Inferior parietal cortex (tissue), 1 donor: Measurements from ENCODE around the gene CDAN1.
A peak's percentile ranks its signal among the peaks of the same experiment; 100 is the strongest.
"Not testable (repeated sequence)": the region's sequence is repeated elsewhere in the genome, so short reads cannot be mapped to it uniquely, and the experiment has no call there.

ENCODE experiments used
- DNase-seq: peaks from one replicate; pipeline ENCODE4 v3.0.0-alpha.2; 2016; ENCODE audit errors: extremely low spot score

The CDAN1 gene, protein sequence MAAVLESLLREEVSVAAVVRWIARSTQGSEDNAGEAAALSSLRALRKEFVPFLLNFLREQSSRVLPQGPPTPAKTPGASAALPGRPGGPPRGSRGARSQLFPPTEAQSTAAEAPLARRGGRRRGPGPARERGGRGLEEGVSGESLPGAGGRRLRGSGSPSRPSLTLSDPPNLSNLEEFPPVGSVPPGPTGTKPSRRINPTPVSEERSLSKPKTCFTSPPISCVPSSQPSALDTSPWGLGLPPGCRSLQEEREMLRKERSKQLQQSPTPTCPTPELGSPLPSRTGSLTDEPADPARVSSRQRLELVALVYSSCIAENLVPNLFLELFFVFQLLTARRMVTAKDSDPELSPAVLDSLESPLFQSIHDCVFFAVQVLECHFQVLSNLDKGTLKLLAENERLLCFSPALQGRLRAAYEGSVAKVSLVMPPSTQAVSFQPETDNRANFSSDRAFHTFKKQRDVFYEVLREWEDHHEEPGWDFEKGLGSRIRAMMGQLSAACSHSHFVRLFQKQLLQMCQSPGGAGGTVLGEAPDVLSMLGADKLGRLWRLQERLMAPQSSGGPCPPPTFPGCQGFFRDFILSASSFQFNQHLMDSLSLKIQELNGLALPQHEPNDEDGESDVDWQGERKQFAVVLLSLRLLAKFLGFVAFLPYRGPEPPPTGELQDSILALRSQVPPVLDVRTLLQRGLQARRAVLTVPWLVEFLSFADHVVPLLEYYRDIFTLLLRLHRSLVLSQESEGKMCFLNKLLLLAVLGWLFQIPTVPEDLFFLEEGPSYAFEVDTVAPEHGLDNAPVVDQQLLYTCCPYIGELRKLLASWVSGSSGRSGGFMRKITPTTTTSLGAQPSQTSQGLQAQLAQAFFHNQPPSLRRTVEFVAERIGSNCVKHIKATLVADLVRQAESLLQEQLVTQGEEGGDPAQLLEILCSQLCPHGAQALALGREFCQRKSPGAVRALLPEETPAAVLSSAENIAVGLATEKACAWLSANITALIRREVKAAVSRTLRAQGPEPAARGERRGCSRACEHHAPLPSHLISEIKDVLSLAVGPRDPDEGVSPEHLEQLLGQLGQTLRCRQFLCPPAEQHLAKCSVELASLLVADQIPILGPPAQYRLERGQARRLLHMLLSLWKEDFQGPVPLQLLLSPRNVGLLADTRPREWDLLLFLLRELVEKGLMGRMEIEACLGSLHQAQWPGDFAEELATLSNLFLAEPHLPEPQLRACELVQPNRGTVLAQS

GRCh38 chr15:42736793-42737528, at the start of gene CDAN1:
CDAN1 (minus strand) TSS chr15:42737128; CDS start chr15:42737102, 26 bp downstream.
- peak; percentile 68 for DNase-seq

DNA sequence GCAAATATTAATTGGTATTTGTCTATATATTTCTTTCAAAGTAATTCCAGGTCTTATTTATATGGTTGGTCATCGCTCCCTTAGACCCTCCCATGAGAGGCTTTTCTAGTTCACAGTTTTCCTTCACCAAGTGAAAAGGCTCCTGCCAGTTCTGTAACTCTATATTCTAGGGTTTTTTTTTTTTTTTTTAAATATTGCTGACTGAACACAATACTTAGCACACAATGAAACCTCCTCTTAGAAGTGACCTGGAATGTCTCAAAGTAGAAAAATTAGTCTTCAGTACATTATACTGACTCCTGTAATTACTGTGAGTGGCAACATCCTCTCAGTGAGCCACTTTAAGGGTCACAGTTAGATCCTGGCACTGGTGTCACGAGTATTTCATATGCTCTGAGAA, 48.6 kb upstream of the CDAN1 start:
- DNase-seq, result no peak

DNA sequence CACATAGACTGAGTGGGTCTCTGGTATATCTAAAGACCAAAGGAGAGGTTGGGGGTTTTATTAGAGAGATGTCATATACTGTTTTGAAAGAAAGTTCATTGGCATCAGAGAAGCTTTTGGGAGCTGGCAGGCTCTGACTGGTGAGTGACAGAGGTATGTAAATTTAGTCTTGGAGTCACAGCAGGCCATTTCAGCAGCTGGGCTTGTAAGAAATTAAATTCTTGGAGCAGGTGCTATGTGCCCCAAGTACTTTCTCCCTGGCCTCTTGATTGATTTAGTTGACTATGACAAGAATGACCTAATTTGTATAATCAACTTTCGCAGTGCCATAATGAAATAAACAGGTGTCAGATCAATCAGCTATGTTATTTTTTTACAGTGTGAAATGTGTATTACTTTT, 47.8 kb upstream of the CDAN1 start:
- DNase-seq, result no peak

- no peak for DNase-seq
Observed at GRCh38 chr15:42782716-42783115, 45.8 kb upstream of the CDAN1 start.

- DNase-seq, result no peak
Observed at GRCh38 chr15:42775416-42775815, 38.5 kb upstream of the CDAN1 start.

DNA sequence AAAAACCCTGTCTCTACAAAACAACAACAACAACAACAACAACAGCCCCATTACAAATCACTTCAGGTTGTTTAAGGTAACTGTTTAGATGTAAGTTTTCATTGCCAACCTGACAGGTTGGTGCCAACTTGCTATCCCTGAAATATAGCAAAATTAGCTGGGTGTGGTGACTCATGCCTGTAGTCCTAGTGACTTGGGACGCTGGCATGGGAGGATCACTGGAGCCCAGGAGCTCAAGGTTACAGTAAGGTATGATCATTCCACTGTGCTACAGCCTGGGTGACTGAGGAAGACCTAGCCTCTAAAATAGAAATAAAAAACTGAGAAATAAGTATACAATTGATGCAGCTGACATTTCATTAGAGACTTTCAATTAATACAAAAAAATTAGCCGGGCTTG, 36.0 kb upstream of the CDAN1 start:
- DNase-seq, result no peak

DNA sequence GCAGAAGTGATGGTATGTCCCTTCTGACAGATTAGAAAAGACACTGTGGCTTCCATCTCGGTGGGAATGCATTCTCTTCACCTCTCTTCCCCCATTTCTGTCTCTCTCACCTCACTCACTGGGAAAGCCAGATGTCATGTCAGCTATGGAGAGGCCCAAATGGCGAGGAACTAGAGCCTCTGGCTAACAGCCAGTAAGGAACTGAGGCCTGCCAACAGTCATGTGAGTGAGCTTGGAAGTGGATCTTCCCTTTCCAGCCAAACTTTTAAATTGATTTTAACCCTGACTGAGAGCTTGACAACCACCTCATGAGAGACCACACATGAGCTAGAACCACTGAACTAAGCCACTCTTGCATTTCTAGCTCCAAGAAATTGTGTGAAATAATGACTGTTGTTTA, 35.2 kb upstream of the CDAN1 start:
- DNase-seq, result no peak

- DNase-seq, result not testable (repeated sequence)
Observed at GRCh38 chr15:42766109-42766508, 29.2 kb upstream of the CDAN1 start.

GRCh38 chr15:42764154-42764731, 27.3 kb upstream of the CDAN1 start:
- DNase-seq, result not testable (repeated sequence)

DNA sequence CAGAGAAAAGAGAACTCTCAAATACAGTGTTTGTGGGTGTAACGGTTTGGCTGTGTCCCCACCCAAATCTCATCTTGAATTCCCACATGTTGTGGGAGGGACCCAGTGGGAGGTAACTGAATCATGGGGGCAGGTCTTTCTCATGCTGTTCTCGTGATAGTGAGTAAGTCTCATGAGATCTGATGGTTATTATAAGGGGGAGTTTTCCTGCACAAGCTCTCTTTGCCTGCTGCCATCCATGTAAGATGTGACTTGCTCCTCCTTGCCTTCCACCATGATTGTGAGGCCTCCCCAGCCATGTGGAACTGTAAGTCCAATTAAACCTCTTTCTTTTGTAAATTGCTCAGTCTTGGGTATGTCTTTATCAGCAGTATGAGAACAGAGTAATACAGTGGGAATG, 24.9 kb upstream of the CDAN1 start:
- DNase-seq, result not testable (repeated sequence)

DNA sequence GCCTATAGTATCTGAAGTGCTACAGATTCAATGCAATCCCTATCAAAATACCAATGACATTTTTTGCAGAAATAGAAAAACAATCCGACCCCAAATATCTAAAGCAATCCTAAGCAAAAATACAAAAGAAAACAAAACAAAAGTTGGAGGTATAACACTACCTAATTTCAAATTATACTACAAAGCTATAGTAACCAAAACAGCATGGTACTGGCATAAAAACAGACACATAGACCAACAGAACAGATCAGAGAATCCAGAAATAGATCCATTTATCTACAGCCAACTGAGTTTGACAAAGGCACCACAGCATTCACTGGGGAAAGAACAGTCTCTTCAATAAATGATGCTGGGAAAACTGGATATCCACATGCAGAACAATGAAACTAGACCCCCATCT, 23.8 kb upstream of the CDAN1 start:
- DNase-seq, result no peak

- no peak for DNase-seq
Observed at GRCh38 chr15:42759093-42759492, 22.2 kb upstream of the CDAN1 start.

GRCh38 chr15:42750306-42750705, 13.4 kb upstream of the CDAN1 start:
- no peak for DNase-seq

DNA sequence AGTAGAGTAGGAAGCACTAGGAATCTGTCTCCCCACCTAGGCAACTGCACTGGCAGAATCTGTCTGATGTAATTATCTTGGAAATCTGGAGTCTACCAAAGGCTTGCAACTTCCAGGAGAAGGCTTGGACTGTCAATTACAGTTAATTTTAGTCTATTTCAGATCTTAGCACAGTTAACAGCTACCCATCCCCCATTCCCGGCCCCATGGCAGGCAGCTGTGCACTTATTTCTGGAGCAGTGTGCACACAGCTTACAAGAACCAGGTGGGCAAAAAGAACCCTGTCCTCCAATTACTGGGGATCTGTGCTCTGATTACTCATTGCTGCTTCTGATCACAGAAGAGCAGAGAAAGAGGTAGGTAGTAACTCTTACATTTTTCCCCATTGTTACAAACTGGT, 12.3 kb upstream of the CDAN1 start:
- DNase-seq, result no peak

- no peak for DNase-seq
Observed at GRCh38 chr15:42744195-42744594, 7.3 kb upstream of the CDAN1 start.

GRCh38 chr15:42742149-42742548, 5.2 kb upstream of the CDAN1 start:
- no peak for DNase-seq

DNA sequence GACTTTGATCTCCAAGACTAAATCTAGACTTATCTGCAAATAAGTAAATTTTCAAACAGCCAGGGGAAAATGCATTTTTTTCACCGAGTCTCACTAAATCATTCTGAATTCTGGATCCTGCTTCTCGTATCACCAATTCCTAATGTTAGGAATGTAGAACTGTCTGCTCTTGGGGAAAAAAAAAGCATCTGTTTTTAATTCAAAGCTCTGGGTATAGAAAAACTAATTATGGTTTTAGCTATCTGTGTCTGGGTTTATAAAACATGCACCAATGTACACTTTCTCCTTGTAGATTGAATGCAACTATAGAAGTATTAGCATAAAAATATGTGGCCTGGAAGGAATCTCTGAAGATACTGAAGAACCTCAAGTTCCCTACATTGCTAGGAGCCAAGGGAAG, 4.8 kb upstream of the CDAN1 start:
- no peak for DNase-seq

DNA sequence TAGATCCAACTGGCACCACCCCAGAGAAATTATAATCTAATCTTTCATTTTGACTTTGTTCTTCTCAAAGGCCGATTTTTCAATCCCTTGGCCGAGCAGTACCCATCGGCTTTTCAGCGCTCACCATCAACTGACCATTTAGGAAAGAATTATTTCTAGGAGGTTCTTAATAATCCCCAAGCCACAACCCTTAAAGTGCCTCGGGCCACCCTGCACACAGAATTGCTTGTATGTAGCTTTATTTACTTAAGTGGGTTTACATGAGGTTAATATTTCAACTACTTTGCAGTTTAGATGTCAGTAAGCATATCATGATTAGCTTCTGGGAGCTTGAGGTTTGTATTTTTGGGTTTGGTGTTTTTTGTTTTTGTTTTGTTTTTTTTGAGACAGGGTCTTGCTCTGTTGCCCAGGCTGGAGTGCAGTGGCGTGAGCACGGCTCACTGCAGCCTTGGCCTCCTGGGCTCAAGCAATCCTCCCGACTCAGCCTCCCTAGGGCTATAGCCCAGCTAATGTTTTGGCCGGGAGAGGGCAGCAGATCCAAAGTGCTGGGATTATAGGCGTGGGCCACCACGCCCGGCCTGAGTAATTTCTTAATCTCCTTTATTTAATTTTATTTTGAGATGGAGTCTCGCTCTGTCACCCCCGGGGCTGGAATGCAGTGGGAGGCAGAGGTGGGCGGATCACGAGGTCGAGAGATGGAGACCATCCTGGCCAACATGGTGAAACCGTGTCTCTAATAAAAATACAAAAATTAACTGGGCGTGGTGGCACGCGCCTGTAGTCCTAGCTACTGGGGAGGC, 801 bp upstream of the CDAN1 start:
- no peak for DNase-seq

- DNase-seq, result no peak
Observed at GRCh38 chr15:42736178-42736792, 643 bp downstream of the CDAN1 start.
